22Rv1 (cell line): ENCODE data around the gene GSG1L.

Experiments used
- ZFX ChIP-seq: fragments of 450-650 bp; IDR thresholded peaks from 2 replicates; pipeline ENCODE4 v1.6.1; 2017; ENCODE audit warnings: antibody characterized with exemption, borderline replicate concordance
- TF ChIP-seq, protein P1 (sequence below): fragments of 450-650 bp; IDR thresholded peaks from 2 replicates; pipeline ENCODE4 v1.5.1; 2017; ENCODE audit warnings: mild to moderate bottlenecking

DNA sequence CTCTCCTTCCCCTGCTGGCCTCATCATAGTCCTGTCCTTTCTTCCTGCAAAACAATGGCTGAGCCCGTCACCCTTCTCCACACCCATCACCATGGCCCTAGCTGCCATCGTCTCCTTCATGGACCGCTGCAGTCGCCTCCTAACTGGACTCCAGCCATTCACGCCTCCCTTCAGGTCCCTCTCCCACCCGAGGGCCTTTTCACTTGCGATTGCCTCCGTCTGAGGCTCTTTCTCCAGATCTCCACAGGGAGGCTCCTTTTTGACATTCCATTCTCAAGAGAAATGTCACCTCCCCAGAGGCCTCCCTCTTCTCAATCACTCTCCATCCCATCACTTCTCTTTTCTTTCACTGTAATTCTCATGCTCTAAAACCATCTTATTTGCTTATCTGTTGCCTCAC is 23.5 kb downstream of the GSG1L start:
- TF ChIP-seq, protein P1, sequence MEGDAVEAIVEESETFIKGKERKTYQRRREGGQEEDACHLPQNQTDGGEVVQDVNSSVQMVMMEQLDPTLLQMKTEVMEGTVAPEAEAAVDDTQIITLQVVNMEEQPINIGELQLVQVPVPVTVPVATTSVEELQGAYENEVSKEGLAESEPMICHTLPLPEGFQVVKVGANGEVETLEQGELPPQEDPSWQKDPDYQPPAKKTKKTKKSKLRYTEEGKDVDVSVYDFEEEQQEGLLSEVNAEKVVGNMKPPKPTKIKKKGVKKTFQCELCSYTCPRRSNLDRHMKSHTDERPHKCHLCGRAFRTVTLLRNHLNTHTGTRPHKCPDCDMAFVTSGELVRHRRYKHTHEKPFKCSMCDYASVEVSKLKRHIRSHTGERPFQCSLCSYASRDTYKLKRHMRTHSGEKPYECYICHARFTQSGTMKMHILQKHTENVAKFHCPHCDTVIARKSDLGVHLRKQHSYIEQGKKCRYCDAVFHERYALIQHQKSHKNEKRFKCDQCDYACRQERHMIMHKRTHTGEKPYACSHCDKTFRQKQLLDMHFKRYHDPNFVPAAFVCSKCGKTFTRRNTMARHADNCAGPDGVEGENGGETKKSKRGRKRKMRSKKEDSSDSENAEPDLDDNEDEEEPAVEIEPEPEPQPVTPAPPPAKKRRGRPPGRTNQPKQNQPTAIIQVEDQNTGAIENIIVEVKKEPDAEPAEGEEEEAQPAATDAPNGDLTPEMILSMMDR = no peak
- TF ChIP-seq ZFX = no peak
